Mucosa of stomach (tissue), 1 donor: ENCODE results near the gene MAGI2.

Source experiments
- H3K27me3 ChIP-seq: one replicate; pipeline ENCODE4 v1.7.0; 2013; ENCODE audit warnings: mild to moderate bottlenecking, low read length; ENCODE audit not compliant: control insufficient read depth, insufficient read depth
- H3K36me3 ChIP-seq: one replicate; pipeline ENCODE4 v1.7.0; 2013; ENCODE audit warnings: low read length; ENCODE audit not compliant: control insufficient read depth, insufficient read depth
- H3K4me1 ChIP-seq: one replicate; pipeline ENCODE4 v1.7.0; 2013; ENCODE audit warnings: mild to moderate bottlenecking, low read length; ENCODE audit not compliant: control insufficient read depth, insufficient read depth
- H3K4me3 ChIP-seq: one replicate; pipeline ENCODE4 v1.7.0; 2013; ENCODE audit warnings: low read length
- H3K9ac ChIP-seq: one replicate; pipeline ENCODE4 v1.7.0; 2013; ENCODE audit warnings: mild to moderate bottlenecking, low read length, moderate library complexity
- H3K9me3 ChIP-seq: one replicate; pipeline ENCODE4 v1.7.0; 2013; ENCODE audit warnings: mild to moderate bottlenecking, low read length, moderate library complexity; ENCODE audit not compliant: control insufficient read depth
- donor health status: Pancreatic carcinoma.

The MAGI2 gene

GRCh38 chr7:78662939-78663338 lies 790.5 kb downstream of the MAGI2 start:
- H3K36me3 ChIP-seq: no peaks in the 10 kb centered on the region
- H3K9ac ChIP-seq: no peak overlapping the region
- H3K27me3 ChIP-seq: no peaks in the 10 kb centered on the region
- no peaks in the 10 kb centered on the region for H3K9me3 ChIP-seq
- no peaks in the 10 kb centered on the region for H3K4me1 ChIP-seq
- no peak overlapping the region for H3K4me3 ChIP-seq

GRCh38 chr7:78649976-78650375 lies 803.5 kb downstream of the MAGI2 start:
- H3K36me3 ChIP-seq: no peaks in the 10 kb centered on the region
- H3K9ac ChIP-seq: no peak overlapping the region
- H3K9me3 ChIP-seq: no peaks in the 10 kb centered on the region
- H3K4me1 ChIP-seq: no peaks in the 10 kb centered on the region
- no peaks in the 10 kb centered on the region for H3K27me3 ChIP-seq
- H3K4me3 ChIP-seq: no peak overlapping the region

- Histone ChIP-seq H3K9ac (no peak overlapping the region), H3K4me1 (no peaks in the 10 kb centered on the region), H3K36me3 (no peaks in the 10 kb centered on the region), H3K9me3 (no peaks in the 10 kb centered on the region), H3K27me3 (no peaks in the 10 kb centered on the region), H3K4me3 (no peak overlapping the region)
These were observed 804.2 kb downstream of the MAGI2 start for GRCh38 chr7:78649236-78649635.

- Histone ChIP-seq H3K9ac (no peak overlapping the region), H3K4me3 (no peak overlapping the region), H3K36me3 (no peaks in the 10 kb centered on the region), H3K27me3 (no peaks in the 10 kb centered on the region), H3K9me3 (no peaks in the 10 kb centered on the region), H3K4me1 (no peaks in the 10 kb centered on the region)
These were observed 810.7 kb downstream of the MAGI2 start for GRCh38 chr7:78642751-78643150.

- Histone ChIP-seq H3K9ac (no peak overlapping the region), H3K36me3 (no peaks in the 10 kb centered on the region), H3K9me3 (no peaks in the 10 kb centered on the region), H3K4me1 (no peaks in the 10 kb centered on the region), H3K27me3 (no peaks in the 10 kb centered on the region), H3K4me3 (no peak overlapping the region)
These were observed 815.1 kb downstream of the MAGI2 start for GRCh38 chr7:78638364-78638763.

GRCh38 chr7:78636727-78637126 lies 816.7 kb downstream of the MAGI2 start:
- Histone ChIP-seq H3K4me3 (no peak overlapping the region), H3K36me3 (no peaks in the 10 kb centered on the region), H3K4me1 (no peaks in the 10 kb centered on the region), H3K9ac (no peak overlapping the region), H3K9me3 (no peaks in the 10 kb centered on the region), H3K27me3 (no peaks in the 10 kb centered on the region)

GRCh38 chr7:78635026-78635793 lies 818.3 kb downstream of the MAGI2 start:
- Histone ChIP-seq H3K4me1 (no peaks in the 10 kb centered on the region), H3K4me3 (no peak overlapping the region), H3K27me3 (no peaks in the 10 kb centered on the region), H3K36me3 (no peaks in the 10 kb centered on the region), H3K9ac (no peak overlapping the region), H3K9me3 (no peaks in the 10 kb centered on the region)

GRCh38 chr7:78634093-78634492 lies 819.4 kb downstream of the MAGI2 start:
- H3K36me3 ChIP-seq: no peaks in the 10 kb centered on the region
- no peak overlapping the region for H3K4me3 ChIP-seq
- no peak overlapping the region for H3K9ac ChIP-seq
- no peaks in the 10 kb centered on the region for H3K27me3 ChIP-seq
- no peaks in the 10 kb centered on the region for H3K9me3 ChIP-seq
- H3K4me1 ChIP-seq: no peaks in the 10 kb centered on the region

- Histone ChIP-seq H3K36me3 (no peaks in the 10 kb centered on the region), H3K4me1 (no peaks in the 10 kb centered on the region), H3K9ac (no peak overlapping the region), H3K4me3 (no peak overlapping the region), H3K27me3 (no peaks in the 10 kb centered on the region), H3K9me3 (no peaks in the 10 kb centered on the region)
These were observed 832.5 kb downstream of the MAGI2 start for GRCh38 chr7:78620920-78621319.

- H3K9ac ChIP-seq: no peak overlapping the region
- H3K4me1 ChIP-seq: no peaks in the 10 kb centered on the region
- H3K36me3 ChIP-seq: no peaks in the 10 kb centered on the region
- no peak overlapping the region for H3K4me3 ChIP-seq
- H3K9me3 ChIP-seq: no peaks in the 10 kb centered on the region
- H3K27me3 ChIP-seq: no peaks in the 10 kb centered on the region
These were observed 836.9 kb downstream of the MAGI2 start for GRCh38 chr7:78616539-78616938.

- Histone ChIP-seq H3K4me1 (no peaks in the 10 kb centered on the region), H3K36me3 (no peaks in the 10 kb centered on the region), H3K9ac (no peak overlapping the region), H3K4me3 (no peak overlapping the region), H3K9me3 (no peaks in the 10 kb centered on the region), H3K27me3 (no peaks in the 10 kb centered on the region)
These were observed 844.2 kb downstream of the MAGI2 start for GRCh38 chr7:78609281-78609680.

- Histone ChIP-seq H3K4me1 (no peaks in the 10 kb centered on the region), H3K9ac (no peak overlapping the region), H3K27me3 (no peaks in the 10 kb centered on the region), H3K4me3 (no peak overlapping the region), H3K36me3 (no peaks in the 10 kb centered on the region), H3K9me3 (no peaks in the 10 kb centered on the region)
These were observed 846.4 kb downstream of the MAGI2 start for GRCh38 chr7:78607099-78607498.

- H3K9me3 ChIP-seq: no peaks in the 10 kb centered on the region
- no peak overlapping the region for H3K4me3 ChIP-seq
- H3K27me3 ChIP-seq: no peaks in the 10 kb centered on the region
- no peaks in the 10 kb centered on the region for H3K36me3 ChIP-seq
- no peak overlapping the region for H3K9ac ChIP-seq
- no peaks in the 10 kb centered on the region for H3K4me1 ChIP-seq
These were observed 848.3 kb downstream of the MAGI2 start for GRCh38 chr7:78605119-78605518.
